Trophoblast cell (in vitro differentiated cells and primary cell): ENCODE measurements around the gene CUX1.

Experiments used
- DNase-seq, 2 donors: peaks; one replicate each; pipeline ENCODE4 v3.0.0-alpha.2; 2016
- H2AFZ ChIP-seq: 2 replicates; pipeline ENCODE4 v1.6.1; 2013; ENCODE audit warnings: low read length, moderate library complexity, mild to moderate bottlenecking; ENCODE audit not compliant: insufficient read depth, poor library complexity
- H2AK5ac ChIP-seq: 2 replicates; pipeline ENCODE4 v1.6.1; 2013; ENCODE audit warnings: mild to moderate bottlenecking, low read length
- H2BK120ac ChIP-seq: 2 replicates; pipeline ENCODE4 v1.6.1; 2013; ENCODE audit warnings: low read length, mild to moderate bottlenecking, moderate library complexity; ENCODE audit not compliant: insufficient read depth, poor library complexity
- H2BK12ac ChIP-seq: 2 replicates; pipeline ENCODE4 v1.6.1; 2013; ENCODE audit warnings: mild to moderate bottlenecking, low read length, moderate library complexity
- H2BK5ac ChIP-seq: 2 replicates; pipeline ENCODE4 v1.6.1; 2013; ENCODE audit warnings: low read length, low read depth, moderate library complexity, mild to moderate bottlenecking; ENCODE audit not compliant: poor library complexity
- H3K14ac ChIP-seq: 2 replicates; pipeline ENCODE4 v1.6.1; 2013; ENCODE audit warnings: mild to moderate bottlenecking, low read length
- H3K18ac ChIP-seq: 2 replicates; pipeline ENCODE4 v1.6.1; 2013; ENCODE audit warnings: mild to moderate bottlenecking, low read length
- H3K23ac ChIP-seq: 2 replicates; pipeline ENCODE4 v1.6.1; 2013; ENCODE audit warnings: low read length
- H3K27ac ChIP-seq: 2 replicates; pipeline ENCODE4 v1.5.1; 2013; ENCODE audit warnings: low read depth, mild to moderate bottlenecking, inconsistent platforms, low read length, moderate library complexity
- H3K27me3 ChIP-seq: 2 replicates; pipeline ENCODE4 v1.6.1; 2013; ENCODE audit warnings: inconsistent platforms, mild to moderate bottlenecking, low read length, moderate library complexity; ENCODE audit not compliant: insufficient read depth
- H3K36me3 ChIP-seq, 2 experiments: 1 replicate in 1 of 2; 2 replicates in 1 of 2; pipeline ENCODE4 v1.6.1; 2013; ENCODE audit warnings: low read length in 2 of 2, mild to moderate bottlenecking in 2 of 2, moderate library complexity in 1 of 2; ENCODE audit not compliant: insufficient read depth in 2 of 2, control insufficient read depth in 1 of 2
- H3K4ac ChIP-seq: 2 replicates; pipeline ENCODE4 v1.6.1; 2013; ENCODE audit warnings: low read depth, mild to moderate bottlenecking, low read length, moderate library complexity
- H3K4me1 ChIP-seq, 2 experiments: 1 replicate in 1 of 2; 2 replicates in 1 of 2; pipeline ENCODE4 v1.6.1; 2013; ENCODE audit warnings: low read length in 2 of 2, mild to moderate bottlenecking in 2 of 2, moderate library complexity in 1 of 2; ENCODE audit not compliant: insufficient read depth in 2 of 2, control insufficient read depth in 1 of 2
- H3K4me2 ChIP-seq: 2 replicates; pipeline ENCODE4 v1.6.1; 2013; ENCODE audit warnings: inconsistent platforms, mild to moderate bottlenecking, low read length, moderate library complexity
- H3K4me3 ChIP-seq: 2 replicates; pipeline ENCODE4 v1.5.1; 2013; ENCODE audit warnings: mild to moderate bottlenecking, low read depth, low read length, inconsistent platforms
- H3K79me1 ChIP-seq: one replicate; pipeline ENCODE4 v1.6.1; 2013; ENCODE audit warnings: low read length
- H3K79me2 ChIP-seq: 2 replicates; pipeline ENCODE4 v1.6.1; 2013; ENCODE audit warnings: low read length, mild to moderate bottlenecking; ENCODE audit not compliant: control insufficient read depth, insufficient read depth, poor library complexity
- H3K9ac ChIP-seq: 2 replicates; pipeline ENCODE4 v1.6.1; 2013; ENCODE audit warnings: mild to moderate bottlenecking, low read length
- H3K9me3 ChIP-seq: 2 replicates; pipeline ENCODE4 v1.6.1; 2013; ENCODE audit warnings: low read depth, mild to moderate bottlenecking, control low read depth, inconsistent platforms, low read length; ENCODE audit not compliant: insufficient read depth
- H4K12ac ChIP-seq: 2 replicates; pipeline ENCODE4 v1.6.1; 2013; ENCODE audit warnings: low read depth, mild to moderate bottlenecking, low read length, moderate library complexity
- H4K8ac ChIP-seq: 2 replicates; pipeline ENCODE4 v1.6.1; 2013; ENCODE audit warnings: low read depth, mild to moderate bottlenecking, low read length, moderate library complexity
- H4K91ac ChIP-seq: one replicate; pipeline ENCODE4 v1.6.1; 2013; ENCODE audit warnings: low read depth, mild to moderate bottlenecking, low read length, moderate library complexity
- WGBS: extraction: QIAGEN DNeasy Blood & Tissue Kit; methylation state at CpG from one replicate; pipeline ENCODE4 v1.1.7; 2013; ENCODE audit warnings: missing lambda C conversion rate; ENCODE audit not compliant: insufficient read length, insufficient coverage; ENCODE audit errors: extremely low coverage; 5-methylcytosine and 5-hydroxymethylcytosine counted together

CUX1 gene

DNA sequence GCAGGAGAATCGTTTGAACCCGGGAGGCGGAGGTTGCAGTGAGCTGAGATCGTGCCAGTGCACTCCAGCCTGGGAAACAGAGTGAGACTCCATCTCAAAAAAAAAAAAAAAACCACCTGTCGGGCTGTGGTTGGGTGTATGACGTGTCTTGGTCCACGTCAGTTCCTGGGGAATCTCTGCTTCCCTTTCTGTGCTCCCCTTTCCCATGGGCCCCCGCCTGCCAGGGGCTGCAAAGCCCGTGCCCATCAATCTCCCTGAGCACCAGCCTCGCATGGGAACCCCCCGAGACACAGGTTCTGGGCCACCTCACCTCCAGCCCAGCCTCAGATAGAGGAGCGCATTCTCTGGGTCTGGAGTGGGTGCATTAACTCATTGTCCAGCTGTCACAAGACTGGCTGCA lies 467.0 kb downstream of the CUX1 start:
- H2AK5ac ChIP-seq, result no peak overlapping the region
- H3K4me1 ChIP-seq, result peaks cover 10 to 30% of the 10 kb centered on the region in 2 experiments
- no peak for DNase-seq
- H2BK120ac ChIP-seq, result no peak overlapping the region
- H4K91ac ChIP-seq, result no peak overlapping the region
- H3K14ac ChIP-seq, result no peak overlapping the region
- H3K23ac ChIP-seq, result no peak overlapping the region
- no peak overlapping the region for H3K18ac ChIP-seq
- peaks cover 17% of the 10 kb centered on the region for H3K79me1 ChIP-seq
- no peaks in the 10 kb centered on the region for H3K27me3 ChIP-seq
- peaks cover 9% of the 10 kb centered on the region for H3K79me2 ChIP-seq
- no CpG with 5 or more reads among the region's 12 CpGs for WGBS
- H2BK12ac ChIP-seq, result no peak overlapping the region
- no peaks in the 10 kb centered on the region for H3K36me3 ChIP-seq
- H3K27ac ChIP-seq, result no peak overlapping the region
- H2BK5ac ChIP-seq, result no peak overlapping the region
- H3K4ac ChIP-seq, result no peak overlapping the region
- H4K8ac ChIP-seq, result no peak overlapping the region
- H3K9me3 ChIP-seq, result peaks cover 3% of the 10 kb centered on the region
- no peak overlapping the region for H3K4me3 ChIP-seq
- no peak overlapping the region for H3K9ac ChIP-seq
- H2AFZ ChIP-seq, result no peak overlapping the region
- H4K12ac ChIP-seq, result no peak overlapping the region
- H3K4me2 ChIP-seq, result no peak overlapping the region

GRCh38 chr7:102284891-102285539 lies 467.6 kb downstream of the CUX1 start:
- no peak overlapping the region for H3K27ac ChIP-seq
- no peaks in the 10 kb centered on the region for H3K36me3 ChIP-seq
- no peak overlapping the region for H3K4ac ChIP-seq
- H3K14ac ChIP-seq, result no peak overlapping the region
- H4K91ac ChIP-seq, result peak overlapping the region; percentile 100
- H4K8ac ChIP-seq, result no peak overlapping the region
- no peak overlapping the region for H2BK12ac ChIP-seq
- no peak overlapping the region for H2BK5ac ChIP-seq
- H3K4me3 ChIP-seq, result no peak overlapping the region
- peaks cover 10 to 30% of the 10 kb centered on the region in 2 experiments for H3K4me1 ChIP-seq
- no peak overlapping the region for H3K9ac ChIP-seq
- no peak overlapping the region for H4K12ac ChIP-seq
- no peak overlapping the region for H3K23ac ChIP-seq
- no CpG with 5 or more reads among the region's 19 CpGs for WGBS
- no peak for DNase-seq
- no peak overlapping the region for H3K4me2 ChIP-seq
- peaks cover 3% of the 10 kb centered on the region for H3K9me3 ChIP-seq
- no peak overlapping the region for H2BK120ac ChIP-seq
- peaks cover 17% of the 10 kb centered on the region for H3K79me1 ChIP-seq
- peaks cover 9% of the 10 kb centered on the region for H3K79me2 ChIP-seq
- H2AFZ ChIP-seq, result no peak overlapping the region
- H2AK5ac ChIP-seq, result no peak overlapping the region
- no peaks in the 10 kb centered on the region for H3K27me3 ChIP-seq
- H3K18ac ChIP-seq, result no peak overlapping the region

DNA sequence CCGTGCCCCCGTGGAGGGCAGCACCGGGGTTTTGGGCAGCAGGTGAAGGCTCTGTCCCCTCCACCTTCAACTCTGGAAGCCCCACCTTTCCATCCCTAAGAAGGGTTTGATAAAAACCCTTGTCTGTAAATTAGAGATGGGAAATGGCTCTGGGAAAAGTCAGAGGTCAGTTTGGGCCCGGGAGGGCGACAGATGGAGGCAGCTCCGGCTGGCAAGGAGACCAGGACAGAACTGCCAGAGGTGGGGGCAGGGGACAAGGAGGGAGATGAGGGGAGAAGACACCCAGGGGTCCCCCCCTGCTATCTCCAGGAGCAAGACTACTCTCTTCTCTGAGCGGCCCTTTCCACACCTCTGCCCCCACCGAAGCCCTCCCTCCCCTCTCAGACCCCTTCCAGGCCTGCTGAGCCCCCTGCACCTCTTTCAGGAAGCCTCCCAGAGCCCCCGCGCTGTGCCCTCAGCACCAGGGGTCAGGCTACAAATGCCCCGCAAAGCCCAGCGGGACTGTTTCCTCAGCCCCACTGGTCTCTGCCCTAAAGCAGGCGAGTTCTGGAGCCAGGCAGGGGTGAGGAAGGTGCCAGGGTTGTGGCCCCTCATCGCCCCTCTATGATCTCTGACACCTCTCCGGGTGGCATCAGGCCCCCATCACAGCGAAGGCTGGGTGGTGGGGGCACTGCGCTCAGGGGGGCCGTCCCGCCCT lies 468.3 kb downstream of the CUX1 start:
- no peaks in the 10 kb centered on the region for H3K27me3 ChIP-seq
- peaks cover 10 to 30% of the 10 kb centered on the region in 2 experiments for H3K4me1 ChIP-seq
- no peak overlapping the region for H3K23ac ChIP-seq
- H3K36me3 ChIP-seq, result no peaks in the 10 kb centered on the region
- H3K9me3 ChIP-seq, result peaks cover 3% of the 10 kb centered on the region
- DNase-seq, result no peak
- peaks cover 17% of the 10 kb centered on the region for H3K79me1 ChIP-seq
- peaks cover 9% of the 10 kb centered on the region for H3K79me2 ChIP-seq
- peak overlapping the region; percentile 4 for H2AK5ac ChIP-seq
- H2BK120ac ChIP-seq, result peak overlapping the region; percentile 34
- WGBS, result no CpG with 5 or more reads among the region's 19 CpGs
- peak overlapping the region; percentile 20 for H2BK12ac ChIP-seq
- peak overlapping the region; percentile 84 for H3K27ac ChIP-seq
- H3K4me2 ChIP-seq, result peak overlapping the region; percentile 93
- H4K91ac ChIP-seq, result peak overlapping the region; percentile 100
- peak overlapping the region; percentile 98 for H4K8ac ChIP-seq
- H3K9ac ChIP-seq, result no peak overlapping the region
- H3K4ac ChIP-seq, result no peak overlapping the region
- peak overlapping the region; percentile 52 for H3K18ac ChIP-seq
- no peak overlapping the region for H4K12ac ChIP-seq
- no peak overlapping the region for H3K4me3 ChIP-seq
- no peak overlapping the region for H2BK5ac ChIP-seq
- H2AFZ ChIP-seq, result no peak overlapping the region
- H3K14ac ChIP-seq, result peak overlapping the region; percentile 45

- Histone ChIP-seq H3K9ac (peak within 1 kb of the TSS; percentile 89), H3K4ac (peak within 1 kb of the TSS; percentile 95), H4K91ac (peak within 1 kb of the TSS; percentile 100), H4K12ac (peak within 1 kb of the TSS; percentile 90), H2BK5ac (peak within 1 kb of the TSS; percentile 94), H2BK120ac (peak within 1 kb of the TSS; percentile 97), H3K4me1 (peaks cover 10 to 30% of the 10 kb centered on the region in 2 experiments), H2AFZ (peak within 1 kb of the TSS; percentile 87), H3K36me3 (no peaks in the 10 kb centered on the region), H3K27me3 (no peaks in the 10 kb centered on the region), H3K79me2 (peaks cover 9% of the 10 kb centered on the region), H2AK5ac (peak within 1 kb of the TSS; percentile 84), H3K23ac (no peak within 1 kb of the TSS), H3K4me2 (peak within 1 kb of the TSS; percentile 93), H3K4me3 (peak within 1 kb of the TSS; percentile 79), H3K9me3 (peaks cover 3% of the 10 kb centered on the region), H2BK12ac (peak within 1 kb of the TSS; percentile 32), H3K79me1 (peaks cover 17% of the 10 kb centered on the region), H3K14ac (peak within 1 kb of the TSS; percentile 97), H3K27ac (peak within 1 kb of the TSS; percentile 84), H3K18ac (peak within 1 kb of the TSS; percentile 97), H4K8ac (peak within 1 kb of the TSS; percentile 98)
- DNase-seq, result peak; percentile 60 to 75
- no CpG with 5 or more reads among the region's 116 CpGs for whole genome bisulfite sequencing
Observed at GRCh38 chr7:102286237-102287110, 469.0 kb downstream of the CUX1 start, which contains the start of gene SH2B2. SH2B2 (plus strand) TSS chr7:102286868; CDS start chr7:102300551, 13,683 bp downstream.
